WI38 (cell line): Measurements from ENCODE around the gene TYRO3.

Source experiments
- H3K4me3 ChIP-seq: 2 replicates; pipeline ENCODE4 v1.5.1; 2011; ENCODE audit warnings: low read depth, mild to moderate bottlenecking, control low read depth, low read length
- TF ChIP-seq, protein P1 (sequence below): IDR thresholded peaks from 2 replicates; pipeline ENCODE4 v1.5.1; 2012; ENCODE audit warnings: low read depth, mild to moderate bottlenecking, control low read depth, low read length

TYRO3 gene

DNA sequence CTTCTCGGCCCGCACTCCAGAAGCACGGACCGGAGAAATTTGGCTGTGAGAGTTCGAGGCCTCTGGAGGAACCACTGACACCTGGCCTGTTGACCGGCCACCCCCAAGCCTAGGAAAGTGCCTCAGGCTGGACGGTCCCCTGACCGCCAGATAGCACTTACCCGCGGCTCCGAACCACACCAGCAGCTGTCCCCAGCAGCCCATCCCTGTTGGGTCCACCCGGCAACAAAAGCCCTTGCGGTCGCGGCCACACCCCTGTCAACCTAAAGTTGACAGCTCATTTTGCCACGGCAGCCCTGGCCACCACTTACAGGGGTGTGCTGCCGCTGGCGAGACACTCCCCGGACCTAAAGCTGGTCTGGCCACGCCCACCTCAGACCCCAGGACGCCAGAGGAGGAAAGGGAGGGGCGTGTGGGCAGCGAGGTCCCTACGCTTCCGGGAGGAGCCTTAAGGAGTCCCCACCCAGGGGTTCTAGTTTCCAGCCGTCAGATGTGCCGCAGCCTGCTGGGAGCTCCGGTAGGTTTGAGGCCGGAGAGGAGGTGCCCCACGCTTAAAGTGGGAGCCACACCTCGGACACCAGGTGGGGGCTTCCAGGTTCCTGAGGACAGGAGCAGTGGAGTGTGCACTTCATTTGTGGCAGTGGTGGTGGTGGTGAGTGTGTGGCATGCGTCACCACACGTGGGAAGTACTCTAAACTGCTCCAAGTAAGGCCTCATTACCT, 45.3 kb upstream of the TYRO3 start, which contains the start of gene LTK:
LTK (minus strand) TSS at position 322 of the 722 bp plus-strand sequence; CDS start at position 204, 118 bp downstream.
- TF ChIP-seq, protein P1, sequence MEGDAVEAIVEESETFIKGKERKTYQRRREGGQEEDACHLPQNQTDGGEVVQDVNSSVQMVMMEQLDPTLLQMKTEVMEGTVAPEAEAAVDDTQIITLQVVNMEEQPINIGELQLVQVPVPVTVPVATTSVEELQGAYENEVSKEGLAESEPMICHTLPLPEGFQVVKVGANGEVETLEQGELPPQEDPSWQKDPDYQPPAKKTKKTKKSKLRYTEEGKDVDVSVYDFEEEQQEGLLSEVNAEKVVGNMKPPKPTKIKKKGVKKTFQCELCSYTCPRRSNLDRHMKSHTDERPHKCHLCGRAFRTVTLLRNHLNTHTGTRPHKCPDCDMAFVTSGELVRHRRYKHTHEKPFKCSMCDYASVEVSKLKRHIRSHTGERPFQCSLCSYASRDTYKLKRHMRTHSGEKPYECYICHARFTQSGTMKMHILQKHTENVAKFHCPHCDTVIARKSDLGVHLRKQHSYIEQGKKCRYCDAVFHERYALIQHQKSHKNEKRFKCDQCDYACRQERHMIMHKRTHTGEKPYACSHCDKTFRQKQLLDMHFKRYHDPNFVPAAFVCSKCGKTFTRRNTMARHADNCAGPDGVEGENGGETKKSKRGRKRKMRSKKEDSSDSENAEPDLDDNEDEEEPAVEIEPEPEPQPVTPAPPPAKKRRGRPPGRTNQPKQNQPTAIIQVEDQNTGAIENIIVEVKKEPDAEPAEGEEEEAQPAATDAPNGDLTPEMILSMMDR: no peak
- peak within 1 kb of the TSS; percentile 56 for H3K4me3 ChIP-seq

- no peak overlapping the region for H3K4me3 ChIP-seq
- TF ChIP-seq, protein P1: no peak
Observed at GRCh38 chr15:41517895-41518449, 41.0 kb upstream of the TYRO3 start.

GRCh38 chr15:41520636-41521035, 38.4 kb upstream of the TYRO3 start:
- TF ChIP-seq, protein P1: no peak
- no peak overlapping the region for H3K4me3 ChIP-seq

- TF ChIP-seq, protein P1: no peak
- H3K4me3 ChIP-seq: no peak overlapping the region
Observed at GRCh38 chr15:41521614-41522013, 37.4 kb upstream of the TYRO3 start.

GRCh38 chr15:41523097-41523496, 35.9 kb upstream of the TYRO3 start:
- no peak overlapping the region for H3K4me3 ChIP-seq
- TF ChIP-seq, protein P1: no peak

DNA sequence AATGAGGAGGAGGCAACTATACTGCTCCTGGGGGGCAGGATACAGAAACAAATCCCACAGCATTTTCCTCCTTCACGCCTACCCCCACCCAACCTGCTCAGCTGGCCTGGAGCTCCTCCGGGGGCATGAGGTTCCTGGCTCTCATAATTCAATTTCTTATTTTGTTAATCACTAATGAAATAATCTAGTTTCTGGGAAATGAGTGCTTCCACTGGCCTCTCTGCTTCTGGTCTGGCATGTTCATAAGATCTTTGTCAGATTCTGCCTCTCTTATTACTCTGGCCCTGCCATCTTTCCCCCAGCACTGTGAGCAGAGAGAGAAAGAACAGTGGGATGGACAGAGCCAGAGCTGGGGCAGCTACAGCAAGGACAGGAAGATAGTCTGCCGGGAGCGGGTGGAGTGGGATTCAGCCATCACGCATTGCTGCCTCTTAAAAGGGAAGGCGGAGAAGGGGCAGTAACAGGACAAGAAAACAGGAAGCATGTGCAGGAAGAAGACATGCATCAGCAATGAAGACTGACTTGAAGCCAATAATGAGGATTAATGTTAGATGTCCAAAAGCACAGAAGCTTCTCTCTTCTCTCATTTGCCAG, 28.6 kb upstream of the TYRO3 start:
- TF ChIP-seq, protein P1: no peak
- H3K4me3 ChIP-seq: no peak overlapping the region

DNA sequence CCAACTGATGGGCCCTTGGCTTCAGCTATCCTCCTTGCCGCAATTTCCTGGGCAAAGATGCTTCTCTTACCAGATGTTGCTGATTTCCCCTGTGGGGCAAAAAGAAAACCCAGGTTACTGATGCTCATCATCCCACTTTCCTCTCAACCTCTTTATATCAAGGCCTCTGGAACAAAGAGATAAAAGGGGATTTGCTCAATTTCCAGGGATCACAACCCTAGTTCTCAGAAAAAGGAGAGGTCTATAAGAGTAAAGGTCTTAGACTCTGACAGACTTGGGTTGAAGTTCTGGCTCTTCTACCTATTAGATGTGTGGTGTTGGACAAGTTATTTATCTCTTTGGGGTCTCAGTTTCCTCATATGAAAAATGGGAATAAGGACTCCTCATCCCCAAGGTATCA, 23.5 kb upstream of the TYRO3 start:
- no peak overlapping the region for H3K4me3 ChIP-seq
- TF ChIP-seq, protein P1: no peak
